Measurements from ENCODE around the gene MAP1S.

MAP1S gene, protein sequence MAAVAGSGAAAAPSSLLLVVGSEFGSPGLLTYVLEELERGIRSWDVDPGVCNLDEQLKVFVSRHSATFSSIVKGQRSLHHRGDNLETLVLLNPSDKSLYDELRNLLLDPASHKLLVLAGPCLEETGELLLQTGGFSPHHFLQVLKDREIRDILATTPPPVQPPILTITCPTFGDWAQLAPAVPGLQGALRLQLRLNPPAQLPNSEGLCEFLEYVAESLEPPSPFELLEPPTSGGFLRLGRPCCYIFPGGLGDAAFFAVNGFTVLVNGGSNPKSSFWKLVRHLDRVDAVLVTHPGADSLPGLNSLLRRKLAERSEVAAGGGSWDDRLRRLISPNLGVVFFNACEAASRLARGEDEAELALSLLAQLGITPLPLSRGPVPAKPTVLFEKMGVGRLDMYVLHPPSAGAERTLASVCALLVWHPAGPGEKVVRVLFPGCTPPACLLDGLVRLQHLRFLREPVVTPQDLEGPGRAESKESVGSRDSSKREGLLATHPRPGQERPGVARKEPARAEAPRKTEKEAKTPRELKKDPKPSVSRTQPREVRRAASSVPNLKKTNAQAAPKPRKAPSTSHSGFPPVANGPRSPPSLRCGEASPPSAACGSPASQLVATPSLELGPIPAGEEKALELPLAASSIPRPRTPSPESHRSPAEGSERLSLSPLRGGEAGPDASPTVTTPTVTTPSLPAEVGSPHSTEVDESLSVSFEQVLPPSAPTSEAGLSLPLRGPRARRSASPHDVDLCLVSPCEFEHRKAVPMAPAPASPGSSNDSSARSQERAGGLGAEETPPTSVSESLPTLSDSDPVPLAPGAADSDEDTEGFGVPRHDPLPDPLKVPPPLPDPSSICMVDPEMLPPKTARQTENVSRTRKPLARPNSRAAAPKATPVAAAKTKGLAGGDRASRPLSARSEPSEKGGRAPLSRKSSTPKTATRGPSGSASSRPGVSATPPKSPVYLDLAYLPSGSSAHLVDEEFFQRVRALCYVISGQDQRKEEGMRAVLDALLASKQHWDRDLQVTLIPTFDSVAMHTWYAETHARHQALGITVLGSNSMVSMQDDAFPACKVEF

DNA sequence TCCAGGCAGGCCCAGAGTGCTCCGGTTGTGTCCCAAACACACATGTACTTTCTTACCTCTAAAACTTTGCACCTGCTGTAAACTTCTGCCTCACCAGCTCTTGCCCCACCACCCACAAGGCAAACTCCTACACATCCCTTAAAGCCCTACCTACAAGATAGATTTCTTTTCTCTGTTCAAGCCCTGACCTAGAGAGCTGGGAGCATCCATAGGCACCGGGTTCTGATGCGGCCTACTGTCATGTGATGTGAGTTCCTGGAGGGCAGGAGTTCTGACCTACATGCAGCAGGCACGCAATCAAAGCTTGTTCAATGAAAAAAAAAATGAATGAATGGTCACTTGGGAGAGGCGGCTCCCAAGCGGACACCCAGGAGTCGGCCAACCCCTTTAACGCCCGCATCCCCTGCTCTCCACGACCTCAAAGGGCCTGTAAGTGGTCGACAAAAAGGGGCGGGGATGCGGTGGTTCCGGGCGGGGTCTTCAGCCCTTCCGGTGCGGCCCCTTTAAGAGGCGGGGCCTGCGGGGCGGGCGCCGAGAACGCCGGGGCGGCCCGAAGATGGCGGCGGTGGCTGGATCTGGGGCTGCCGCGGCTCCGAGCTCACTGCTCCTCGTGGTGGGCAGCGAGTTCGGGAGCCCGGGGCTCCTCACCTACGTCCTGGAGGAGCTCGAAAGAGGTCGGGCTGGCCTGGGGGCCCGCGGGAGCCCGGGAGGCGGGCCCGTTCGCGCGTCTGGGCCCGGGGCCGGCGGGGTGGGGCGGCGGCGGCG lies at the start of gene MAP1S:
TSS of gene MAP1S (plus strand) at position 534 of the 765 bp plus-strand sequence. CDS start at position 557, 23 bp downstream.
- peak; percentile 57 to 58 for DNase-seq

DNA sequence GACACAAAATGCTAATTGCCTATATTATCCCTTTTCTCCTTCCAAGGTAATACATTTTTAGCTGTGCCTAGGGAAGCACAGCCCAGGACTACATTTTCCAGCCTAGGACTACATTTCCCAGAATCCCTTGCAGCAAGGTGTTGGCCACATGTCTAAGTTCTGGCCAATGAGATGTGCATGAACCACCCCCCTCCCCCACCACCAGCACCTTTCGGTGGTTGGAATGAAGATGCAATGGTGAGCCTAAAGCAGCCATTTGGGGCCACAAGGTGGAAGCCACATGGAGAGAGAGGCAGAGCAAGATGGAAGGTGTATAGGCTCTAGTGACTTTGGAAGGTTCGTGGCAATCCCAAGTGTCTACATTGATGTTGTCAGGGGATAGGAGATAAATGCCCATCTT lies 47.4 kb upstream of the MAP1S start:
- DNase-seq, result no peak

DNA sequence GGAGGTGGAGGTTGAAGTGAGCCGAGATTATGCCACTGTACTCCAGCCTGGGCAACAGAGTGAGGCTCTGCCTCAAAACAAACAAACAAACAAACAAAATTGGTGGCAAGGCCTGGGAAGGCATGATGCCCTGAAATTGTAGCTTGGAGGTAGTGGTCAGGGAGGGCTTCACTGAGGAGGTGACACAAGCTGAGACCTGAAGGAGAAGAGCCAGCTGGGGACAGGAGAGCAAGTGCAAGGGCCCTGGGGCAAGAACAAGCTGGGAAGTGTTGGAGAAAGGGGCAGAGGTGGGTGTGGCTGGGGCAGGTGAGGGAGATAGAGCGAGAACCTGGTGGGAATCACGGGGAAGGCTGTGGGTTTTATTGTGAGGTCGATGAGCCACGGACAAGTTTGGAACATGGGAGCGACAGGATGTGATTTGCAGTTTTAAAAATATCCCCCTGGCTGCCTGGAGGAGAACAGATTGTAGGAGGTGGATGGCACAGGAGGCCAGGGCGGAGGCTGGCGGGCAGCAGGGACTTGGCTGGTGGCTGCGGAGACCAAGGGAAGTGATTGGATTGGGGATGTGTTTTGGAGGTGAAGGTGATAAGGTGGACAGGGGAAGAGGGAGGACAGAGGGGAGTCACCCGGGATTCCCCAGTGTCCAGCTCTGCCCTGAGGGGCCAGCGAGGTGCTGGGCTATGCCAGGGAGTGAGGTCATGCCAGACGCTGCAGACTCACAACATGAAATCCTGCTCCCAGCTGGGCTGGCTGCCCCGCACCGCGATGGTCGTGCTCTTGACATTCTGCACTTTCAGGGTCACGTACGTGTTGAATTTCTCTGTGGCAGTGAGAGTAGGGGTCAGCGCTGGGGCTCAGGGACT lies 45.1 kb upstream of the MAP1S start:
- DNase-seq, result no peak

DNA sequence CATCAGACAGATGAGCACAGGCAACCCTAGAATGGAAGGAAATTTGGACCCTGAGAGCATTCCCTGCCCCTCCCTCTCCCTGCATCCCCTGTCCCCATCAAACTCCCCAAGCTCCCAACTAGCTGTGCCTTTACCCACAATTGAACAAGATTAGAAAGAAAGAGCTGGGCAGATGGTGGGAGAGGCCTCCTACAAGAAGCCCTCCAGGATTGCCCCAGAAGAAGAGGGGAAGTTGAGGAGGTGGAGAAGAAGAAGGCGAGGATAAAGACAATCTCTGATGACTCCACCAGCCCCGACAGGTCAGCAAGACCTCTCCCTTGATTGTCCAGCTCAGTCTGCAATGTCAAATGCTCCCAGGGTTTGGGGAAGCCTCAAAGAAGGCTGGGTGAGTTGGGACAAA lies 43.0 kb upstream of the MAP1S start:
- DNase-seq, result no peak

DNA sequence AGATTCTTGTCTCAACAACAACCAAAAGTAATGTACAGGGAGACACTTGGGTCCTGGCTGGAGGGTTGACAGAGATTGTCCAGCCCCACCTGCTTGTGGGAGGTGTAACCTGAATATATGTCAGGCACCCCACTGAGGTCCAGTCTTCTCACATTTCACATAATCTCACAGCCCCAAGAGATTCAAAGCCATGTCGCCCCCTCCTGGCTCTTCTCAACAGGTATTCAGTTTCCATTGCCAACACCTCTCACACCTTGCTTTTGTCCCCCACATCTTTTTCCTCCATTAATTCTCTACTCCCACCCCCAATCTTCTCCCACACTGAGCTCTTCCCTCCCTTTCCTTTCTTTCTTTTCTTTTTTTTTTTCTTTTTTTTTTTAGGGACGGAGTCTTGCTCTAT lies 42.3 kb upstream of the MAP1S start:
- DNase-seq, result no peak

DNA sequence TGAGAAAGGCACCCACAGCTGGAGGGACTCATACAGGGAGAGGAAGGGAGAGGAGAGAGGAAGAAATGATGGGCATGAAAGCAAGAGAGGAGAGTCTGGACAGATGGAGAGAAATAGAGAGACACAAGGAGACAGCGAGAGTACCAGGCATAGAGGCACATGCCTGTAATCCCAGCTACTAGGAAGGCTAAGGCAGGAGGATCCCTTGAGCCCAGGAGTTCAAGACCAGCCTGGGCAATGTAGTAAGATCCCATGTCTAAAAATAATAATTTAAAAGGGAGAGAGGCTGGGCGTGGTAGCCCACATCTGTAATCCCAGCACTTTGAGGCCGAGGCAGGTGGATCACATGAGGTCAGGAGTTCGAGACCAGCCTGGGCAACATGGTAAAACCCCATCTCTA lies 40.4 kb upstream of the MAP1S start:
- no peak for DNase-seq

DNA sequence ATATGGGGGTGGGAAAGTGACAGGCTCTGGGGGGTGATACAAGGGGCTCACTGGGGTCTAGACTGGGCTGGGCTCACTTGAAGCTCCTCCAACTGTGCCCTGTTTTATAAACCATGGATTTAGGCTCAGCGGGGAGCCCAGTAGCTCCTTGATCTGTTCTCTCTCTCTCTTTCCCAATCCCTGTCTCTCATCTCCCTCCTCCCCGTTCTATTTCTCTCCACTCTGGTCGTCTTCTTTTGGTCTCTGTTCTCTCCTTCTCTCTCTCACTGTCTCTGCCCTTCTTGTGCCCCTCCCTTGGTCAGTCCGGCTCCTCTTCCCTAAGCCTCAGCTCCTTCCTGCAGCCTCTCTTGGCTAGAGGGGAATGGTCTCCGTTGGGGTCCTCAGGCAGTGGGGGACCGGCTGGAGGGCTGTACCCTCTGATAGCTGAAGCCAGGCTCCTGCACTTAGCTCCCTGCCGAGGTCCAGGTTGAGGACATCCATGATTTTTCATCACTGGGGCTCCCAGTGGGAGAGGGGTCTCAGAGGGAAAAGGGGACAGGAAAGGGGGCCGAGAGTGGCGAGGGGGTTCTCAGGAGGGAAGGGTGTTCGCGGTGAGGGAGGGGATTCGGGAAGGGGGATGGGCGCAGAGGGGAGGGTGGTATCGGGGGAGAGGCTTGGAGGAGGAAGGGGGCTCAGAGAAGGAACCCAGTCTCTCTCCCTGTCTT lies 39.6 kb upstream of the MAP1S start:
- no peak for DNase-seq

DNA sequence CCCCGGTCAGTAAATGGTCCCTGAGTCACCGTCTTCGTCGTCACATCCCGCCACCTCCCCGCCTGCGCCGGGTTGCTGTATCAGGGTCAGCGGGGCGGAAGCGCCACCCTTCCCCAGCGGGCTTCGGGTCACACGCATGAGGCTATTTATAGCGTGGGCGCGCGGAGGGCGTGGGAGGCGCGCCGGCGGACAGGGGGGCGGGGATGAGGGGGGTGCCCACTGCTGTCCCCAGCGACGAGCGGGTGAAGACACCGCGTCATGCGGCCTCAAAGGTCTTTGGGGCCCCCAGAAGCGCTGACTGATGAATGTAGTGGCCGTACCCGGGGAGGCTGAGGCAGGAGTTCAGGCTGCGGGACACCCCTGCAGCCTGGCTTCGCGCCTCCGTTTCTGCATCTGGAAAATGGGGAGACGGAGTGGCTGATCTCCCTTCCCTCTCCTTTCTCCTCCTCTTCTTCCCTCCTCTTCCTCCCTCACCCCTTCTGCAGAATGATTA lies 39.0 kb upstream of the MAP1S start:
- peak; percentile 13 to 30 for DNase-seq

DNA sequence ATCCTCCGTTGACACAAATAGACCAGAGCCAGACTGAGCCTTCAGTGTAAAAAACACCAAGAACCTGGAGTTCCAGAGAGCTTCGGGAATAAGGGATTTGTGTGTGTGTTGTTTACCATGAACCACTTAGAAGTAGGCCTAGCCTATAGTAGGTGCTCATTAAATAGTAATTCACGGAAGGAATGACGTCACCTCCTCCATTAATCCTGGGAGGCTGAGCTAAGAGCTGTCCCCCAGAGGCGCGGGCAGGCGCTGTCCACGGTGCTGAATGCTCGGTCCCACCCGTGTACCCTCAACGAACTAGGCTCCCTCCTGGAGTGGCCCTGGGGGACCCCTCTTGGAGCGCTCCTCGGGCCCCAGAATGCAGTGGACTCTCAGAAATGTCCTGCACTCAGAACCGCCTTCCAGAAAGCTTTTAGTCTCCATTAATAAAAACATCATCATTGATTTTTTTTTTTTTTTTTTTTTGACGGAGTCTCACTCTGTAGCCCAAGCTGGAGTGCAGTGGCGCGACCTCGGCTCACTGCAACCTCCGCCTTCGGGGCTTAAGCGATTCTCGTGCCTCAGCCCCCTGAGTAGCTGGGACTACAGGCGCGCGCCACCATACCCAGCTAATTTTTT lies 37.7 kb upstream of the MAP1S start:
- peak in 1 of 2 donors; percentile 21 for DNase-seq

DNA sequence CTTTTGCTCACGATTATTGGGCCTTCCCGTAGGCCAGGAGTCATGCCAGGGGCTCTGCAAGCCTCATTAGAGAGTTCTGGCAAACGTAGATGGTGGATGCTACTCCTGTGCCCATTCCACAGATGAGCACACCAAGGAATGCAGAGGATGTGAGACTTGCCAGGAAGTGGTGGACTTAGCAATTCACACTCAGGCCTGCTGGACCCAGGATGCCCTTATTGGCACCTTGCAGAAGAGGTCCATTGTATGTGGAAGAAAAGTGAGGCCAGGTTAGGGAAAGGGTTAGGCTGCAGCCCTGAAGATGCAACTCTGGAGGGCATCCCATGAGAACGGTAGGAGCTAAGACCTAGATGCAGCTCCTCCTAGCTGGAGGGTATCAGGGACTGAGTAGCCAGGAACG lies 37.0 kb upstream of the MAP1S start:
- DNase-seq, result no peak

DNA sequence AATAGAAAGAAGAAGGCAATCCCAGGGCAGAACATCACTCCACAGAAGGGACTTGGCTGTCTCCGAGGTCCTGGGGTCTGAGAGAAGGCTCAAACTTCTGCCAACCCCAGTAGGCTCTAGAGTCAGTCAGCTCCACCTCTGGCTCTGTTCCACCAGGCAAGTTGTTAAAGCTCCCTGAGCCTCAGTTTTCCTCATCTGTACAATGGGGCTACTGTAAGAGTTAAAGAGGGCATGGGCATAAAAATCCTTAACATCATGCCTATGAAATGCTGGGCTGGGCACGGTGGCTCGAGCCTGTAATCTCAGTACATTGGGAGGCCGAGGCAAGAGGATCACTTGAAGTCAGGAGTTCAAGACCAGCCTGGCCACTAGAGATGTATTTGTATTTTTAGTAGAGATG lies 36.2 kb upstream of the MAP1S start:
- no peak for DNase-seq

DNA sequence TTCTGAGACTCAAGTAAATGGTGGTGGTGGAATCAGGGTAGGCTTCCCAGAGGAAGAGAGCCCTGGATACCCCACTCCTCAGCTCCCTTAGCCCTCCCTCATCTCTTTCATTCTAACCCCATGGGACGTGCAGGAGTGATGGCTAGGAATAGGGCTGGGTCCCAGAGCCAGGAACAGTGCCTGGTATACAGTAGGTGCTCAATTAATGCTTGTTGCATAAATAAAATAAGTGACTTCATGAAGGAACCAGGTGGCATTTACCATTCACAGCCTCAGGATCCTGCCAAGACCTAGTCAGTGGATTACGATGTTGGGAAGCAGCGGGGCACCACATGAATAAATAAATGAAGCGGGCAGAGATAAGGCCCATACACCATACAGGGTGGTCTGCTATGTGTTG lies 35.0 kb upstream of the MAP1S start:
- no peak for DNase-seq

DNA sequence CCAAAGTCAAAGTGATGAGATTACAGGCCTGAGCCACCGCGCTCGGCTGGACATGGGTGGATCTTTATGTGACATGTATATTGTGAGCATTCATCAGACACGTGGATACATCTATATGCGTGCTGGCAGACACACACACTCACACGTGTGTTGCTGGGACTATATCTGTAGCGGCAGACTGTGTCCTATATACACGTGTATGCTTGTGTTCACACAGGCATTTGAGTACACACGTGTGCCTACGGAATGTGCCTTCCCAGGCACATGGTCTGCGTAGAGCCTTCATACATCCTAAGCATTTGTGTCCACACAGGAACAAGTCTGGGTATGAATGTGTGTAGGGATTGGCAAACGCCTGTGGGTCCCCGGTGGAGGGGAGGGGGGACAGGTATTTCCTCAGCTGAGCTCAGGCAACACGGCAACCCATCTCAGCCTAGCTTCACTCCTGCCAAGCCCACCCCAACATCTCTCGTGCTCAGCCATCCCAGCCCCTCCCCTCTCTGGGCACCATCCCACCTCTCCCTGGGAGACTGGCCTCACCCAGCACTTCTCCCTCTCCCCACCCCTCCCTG lies 33.7 kb upstream of the MAP1S start:
- DNase-seq, result no peak

DNA sequence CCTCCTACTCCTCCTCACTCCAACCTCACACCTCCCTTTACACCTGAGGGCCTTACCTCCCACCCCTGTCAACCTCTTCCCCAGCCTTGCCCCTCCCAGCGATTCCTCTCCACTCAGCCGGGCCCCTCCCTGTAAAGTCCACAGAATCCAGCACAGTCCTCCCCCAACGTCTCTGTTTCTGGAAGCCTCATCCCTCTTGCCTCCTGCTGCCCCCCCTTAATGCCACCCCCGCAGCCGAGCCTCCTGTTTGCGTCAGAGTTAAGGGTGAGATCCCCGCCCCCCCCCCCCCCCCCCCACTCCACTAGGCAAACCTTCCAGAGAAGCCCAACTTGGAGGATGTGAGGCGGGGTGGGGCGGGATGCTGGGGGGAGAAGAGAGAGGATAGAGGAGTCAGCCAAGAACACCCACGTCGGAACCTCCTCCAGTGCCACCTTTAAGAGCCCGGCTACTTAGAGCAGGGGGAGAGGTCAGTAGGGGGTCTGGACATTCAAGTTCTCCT lies 33.2 kb upstream of the MAP1S start:
- DNase-seq, result no peak

DNA sequence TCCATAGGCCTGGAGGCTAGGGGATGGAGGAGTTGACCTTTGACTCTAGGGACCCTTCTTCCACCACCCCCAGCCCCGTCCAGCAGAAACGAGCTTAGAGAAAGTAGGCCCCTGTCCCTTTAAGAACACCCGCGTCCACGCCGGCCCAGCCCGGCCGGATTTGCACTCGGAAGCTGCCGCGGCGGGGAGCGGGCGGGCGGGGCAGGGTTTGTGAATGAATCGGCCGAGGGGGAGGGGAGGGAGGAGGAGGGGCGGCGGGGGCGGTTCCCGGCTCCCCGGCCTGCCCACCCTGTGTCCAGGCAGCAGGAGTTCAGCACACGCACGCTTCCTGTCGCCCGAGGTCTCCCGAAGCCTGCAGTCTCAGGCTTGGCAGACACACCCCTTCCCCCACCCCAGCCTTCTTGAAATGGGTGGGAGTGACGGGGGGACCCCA lies 32.7 kb upstream of the MAP1S start:
- DNase-seq, result no peak

DNA sequence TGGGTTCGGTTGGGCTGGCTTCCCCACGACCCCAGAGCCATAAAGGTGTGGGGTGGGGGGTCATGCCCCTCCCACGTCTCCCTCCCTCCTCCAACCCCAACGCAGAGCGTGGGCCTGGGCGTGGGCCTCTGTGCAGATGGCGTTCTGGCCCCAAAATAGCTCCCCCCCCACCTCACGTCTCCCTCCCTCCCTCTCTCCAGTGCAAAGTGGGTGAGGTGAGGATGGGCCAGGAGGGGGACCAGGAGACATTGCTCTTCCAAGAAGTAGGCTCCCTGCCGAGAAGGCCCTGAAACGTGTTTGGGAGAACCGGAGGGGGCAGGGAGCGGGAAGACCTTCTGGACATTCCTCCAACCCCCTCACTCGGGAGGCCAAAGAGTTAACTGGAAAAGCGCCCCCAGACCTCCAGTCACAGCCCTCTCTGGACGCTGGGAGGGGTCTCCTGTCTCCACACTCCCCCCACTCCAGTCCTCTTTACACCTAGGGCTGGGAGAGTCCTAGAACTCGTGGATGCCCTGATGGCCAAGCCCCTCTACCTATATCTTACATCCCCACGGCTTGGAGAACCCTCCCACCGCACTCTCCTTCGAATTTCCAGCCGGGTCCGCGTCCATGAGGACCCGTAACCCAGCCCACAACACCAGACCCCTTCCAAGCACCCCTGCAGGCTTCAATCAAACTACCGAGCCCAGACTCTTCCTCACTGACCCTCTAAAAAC lies 32.0 kb upstream of the MAP1S start:
- DNase-seq, result no peak

DNA sequence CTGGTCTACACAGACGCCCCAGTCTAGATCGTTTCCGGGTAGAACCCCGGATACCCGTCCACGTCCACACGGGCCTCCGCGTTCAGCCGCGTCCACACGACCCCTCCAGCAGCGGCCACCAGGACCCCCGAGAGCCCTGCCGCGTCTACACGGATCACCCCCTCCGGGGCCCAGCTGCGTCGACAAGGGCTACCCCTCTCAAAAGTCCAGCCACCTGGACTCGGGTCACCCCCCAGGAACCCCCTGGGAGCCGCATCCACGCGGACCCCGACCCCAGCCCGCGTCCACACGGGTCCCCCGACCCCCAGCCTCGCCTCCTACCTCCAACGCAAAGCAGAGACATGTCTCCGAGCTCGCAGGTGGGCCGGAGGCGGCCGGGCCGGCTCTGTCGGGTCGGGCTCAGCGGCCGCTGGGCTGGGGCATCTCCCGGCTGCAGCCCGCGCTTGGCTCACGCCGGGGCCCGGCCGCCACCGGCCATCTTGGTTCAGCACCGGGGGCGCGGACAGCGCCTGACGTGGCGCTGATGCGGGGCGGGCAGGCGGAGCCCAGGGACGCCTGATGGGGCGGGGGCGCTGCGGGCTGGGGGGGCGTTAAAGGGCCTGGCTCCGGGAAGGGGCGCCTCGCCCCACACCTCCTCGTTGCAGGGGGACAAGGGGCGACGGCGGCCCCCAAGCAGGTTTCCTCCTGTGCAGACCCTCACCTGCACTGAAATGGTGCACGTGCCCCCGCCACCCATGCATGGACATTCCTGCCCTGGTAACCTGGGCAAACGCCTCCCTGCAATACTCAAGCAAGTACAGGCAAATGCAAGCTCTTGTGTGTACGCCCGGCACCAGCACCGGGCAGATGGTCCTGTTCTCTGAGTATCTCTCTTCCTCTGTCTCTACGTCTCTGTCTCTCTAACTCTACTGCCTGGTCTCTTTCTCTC lies 31.2 kb upstream of the MAP1S start, which contains the start of gene UNC13A:
TSS of gene UNC13A (minus strand) at position 498 of the 928 bp plus-strand sequence. CDS start at position 343, 155 bp downstream.
- DNase-seq, result no peak
